DOHH2 (cell line): ENCODE data around the gene AHSG.

ENCODE experiments used
- H3F3A ChIP-seq: fragments of 200-600 bp; sonication (generic), shearing (Covaris generic); 2 replicates; pipeline ENCODE4 v1.6.0; 2016; ENCODE audit warnings: antibody characterized with exemption, mild to moderate bottlenecking; ENCODE audit not compliant: control insufficient read depth, insufficient read depth
- H3K27ac ChIP-seq: fragments of 200-600 bp; sonication (generic); 2 replicates; pipeline ENCODE4 v1.5.1; 2014; ENCODE audit warnings: low read depth, mild to moderate bottlenecking, low read length, moderate library complexity
- H3K27me3 ChIP-seq: fragments of 200-600 bp; sonication (generic); 2 replicates; pipeline ENCODE4 v1.6.1; 2014; ENCODE audit warnings: mild to moderate bottlenecking, low read length, mixed read lengths; ENCODE audit not compliant: control insufficient read depth
- H3K36me3 ChIP-seq: fragments of 200-600 bp; sonication (generic); 2 replicates; pipeline ENCODE4 v1.6.1; 2014; ENCODE audit warnings: mild to moderate bottlenecking, low read length, moderate library complexity, mixed read lengths; ENCODE audit not compliant: control insufficient read depth
- H3K4me1 ChIP-seq: fragments of 200-600 bp; sonication (generic); 2 replicates; pipeline ENCODE4 v1.6.1; 2014; ENCODE audit warnings: mild to moderate bottlenecking, low read length, mixed read lengths; ENCODE audit not compliant: control insufficient read depth
- H3K4me2 ChIP-seq: fragments of 200-600 bp; sonication (generic); 2 replicates; pipeline ENCODE4 v1.6.0; 2014; ENCODE audit warnings: mild to moderate bottlenecking, low read length, moderate library complexity
- H3K4me3 ChIP-seq: fragments of 200-600 bp; sonication (generic); 2 replicates; pipeline ENCODE4 v1.5.1; 2014; ENCODE audit warnings: mild to moderate bottlenecking, low read length, mixed read lengths
- H3K79me2 ChIP-seq: fragments of 200-600 bp; sonication (generic); 2 replicates; pipeline ENCODE4 v1.6.1; 2014; ENCODE audit warnings: mild to moderate bottlenecking, low read length, mixed read lengths; ENCODE audit not compliant: control insufficient read depth
- H3K9me2 ChIP-seq: fragments of 200-600 bp; sonication (generic); replicated peaks from 2 replicates; pipeline ENCODE4 v1.6.1; 2014; ENCODE audit warnings: mild to moderate bottlenecking, low read length, mixed read lengths; ENCODE audit not compliant: control insufficient read depth
- H3K9me3 ChIP-seq: fragments of 200-600 bp; sonication (generic); 2 replicates; pipeline ENCODE4 v1.6.1; 2014; ENCODE audit warnings: antibody characterized with exemption, low read length, mixed read lengths; ENCODE audit not compliant: control insufficient read depth, insufficient read depth
- H4K20me1 ChIP-seq: fragments of 200-600 bp; sonication (generic); 2 replicates; pipeline ENCODE4 v1.6.0; 2014; ENCODE audit warnings: low read depth, mild to moderate bottlenecking, antibody characterized with exemption, low read length, moderate library complexity; ENCODE audit not compliant: control insufficient read depth, insufficient read depth
- CTCF ChIP-seq: fragments of 200-600 bp; sonication (generic); IDR thresholded peaks from one replicate; pipeline ENCODE4 v1.5.1; 2014; ENCODE audit warnings: antibody characterized with exemption, mild to moderate bottlenecking, low read depth, low read length; ENCODE audit not compliant: poor library complexity, severe bottlenecking
- EZH2phosphoT487 ChIP-seq: fragments of 200-600 bp; sonication (generic); IDR thresholded peaks from 2 replicates; pipeline ENCODE4 v1.6.1; 2017; ENCODE audit warnings: borderline replicate concordance, mild to moderate bottlenecking, antibody characterized with exemption, low read length, moderate library complexity, mixed read lengths

Gene AHSG

DNA sequence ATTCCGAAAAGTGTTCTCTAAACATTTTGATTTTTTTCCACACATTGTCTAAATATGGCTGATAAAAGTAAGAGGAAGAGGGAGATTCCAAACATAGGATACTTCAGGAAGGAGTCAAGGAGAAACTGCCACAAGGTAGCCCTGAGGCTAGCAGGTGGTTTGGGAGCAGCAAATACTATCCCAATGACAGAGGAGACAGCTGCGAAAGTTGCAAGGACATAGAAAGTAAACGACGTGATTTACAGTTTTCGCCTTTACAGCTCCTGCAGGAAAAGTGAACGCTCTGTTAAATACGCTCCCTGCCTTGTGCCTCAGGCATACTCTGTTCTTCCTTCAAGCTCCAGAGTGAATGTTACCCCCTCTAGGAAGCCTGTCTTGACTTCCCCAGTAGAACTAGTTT, 23.7 kb downstream of the AHSG start:
- H3K27ac ChIP-seq, result no peak overlapping the region
- peaks cover 3% of the 10 kb centered on the region for H3K4me1 ChIP-seq
- H3K9me3 ChIP-seq, result peaks cover 4% of the 10 kb centered on the region; the same call in 1 of the 2 replicates
- H4K20me1 ChIP-seq, result no peaks in the 10 kb centered on the region
- no peaks in the 10 kb centered on the region for H3K27me3 ChIP-seq
- no peak overlapping the region for H3K4me2 ChIP-seq
- no peak for TF ChIP-seq CTCF
- TF ChIP-seq EZH2phosphoT487, result no peak
- H3K9me2 ChIP-seq, result no peaks in the 10 kb centered on the region
- H3K4me3 ChIP-seq, result no peak overlapping the region
- no peaks in the 10 kb centered on the region for H3K79me2 ChIP-seq
- no peaks in the 10 kb centered on the region for H3K36me3 ChIP-seq
- H3F3A ChIP-seq, result no peaks in the 10 kb centered on the region

- peaks cover 14% of the 10 kb centered on the region for H3K4me1 ChIP-seq
- no peaks in the 10 kb centered on the region for H3K36me3 ChIP-seq
- no peaks in the 10 kb centered on the region for H3K27me3 ChIP-seq
- H3K9me2 ChIP-seq, result no peaks in the 10 kb centered on the region
- no peak overlapping the region for H3K4me2 ChIP-seq
- no peaks in the 10 kb centered on the region for H3F3A ChIP-seq
- peaks cover 4% of the 10 kb centered on the region; the same call in 1 of the 2 replicates for H3K9me3 ChIP-seq
- no peaks in the 10 kb centered on the region for H3K79me2 ChIP-seq
- no peak overlapping the region for H3K27ac ChIP-seq
- no peaks in the 10 kb centered on the region for H4K20me1 ChIP-seq
- no peak for TF ChIP-seq CTCF
- TF ChIP-seq EZH2phosphoT487, result no peak
- H3K4me3 ChIP-seq, result no peak overlapping the region
Measured at GRCh38 chr3:186637686-186638085, 24.8 kb downstream of the AHSG start.

- no peaks in the 10 kb centered on the region for H3F3A ChIP-seq
- H3K9me3 ChIP-seq, result peaks cover 4% of the 10 kb centered on the region; the same call in 1 of the 2 replicates
- H3K27ac ChIP-seq, result no peak overlapping the region
- no peak overlapping the region for H3K4me3 ChIP-seq
- no peaks in the 10 kb centered on the region for H3K79me2 ChIP-seq
- peaks cover 20% of the 10 kb centered on the region for H3K4me1 ChIP-seq
- H3K9me2 ChIP-seq, result no peaks in the 10 kb centered on the region
- H3K36me3 ChIP-seq, result no peaks in the 10 kb centered on the region
- H3K4me2 ChIP-seq, result no peak overlapping the region
- TF ChIP-seq EZH2phosphoT487 (no peak), CTCF (no peak)
- no peaks in the 10 kb centered on the region for H4K20me1 ChIP-seq
- H3K27me3 ChIP-seq, result no peaks in the 10 kb centered on the region
Measured at GRCh38 chr3:186638259-186638658, 25.4 kb downstream of the AHSG start.
